Subcutaneous adipose tissue (tissue), 4 donors: ENCODE results near the gene PTPA. TPM values are rescaled to one million over a fixed set of nuclear protein-coding genes. Genes with fewer than 3 reads are reported as not detected.

Experiments used
- CTCF ChIP-seq: fragments of 450-650 bp; IDR thresholded peaks from one replicate; pipeline ENCODE4 v1.5.1; 2016; ENCODE audit warnings: low read depth, mild to moderate bottlenecking, control low read depth, antibody characterized with exemption, moderate library complexity
- total RNA-seq, 4 donors: library from RNA; depleted of rRNA; stranded (reverse); fragments of >200 nt; gene quantifications; one replicate each; pipeline ENCODE4 v1.1.0, GENCODE V29; 2016

PTPA gene
- total RNA-seq, 4 donors from 2014 or later, result 23.8 to 51.1 (median 34.4) TPM

- no peak for TF ChIP-seq CTCF
These were observed 34.0 kb upstream of the PTPA start for GRCh38 chr9:129077236-129077635.

- TF ChIP-seq CTCF, result no peak
These were observed 32.3 kb upstream of the PTPA start for GRCh38 chr9:129078691-129079503.

- TF ChIP-seq CTCF, result no peak
These were observed 31.4 kb upstream of the PTPA start for GRCh38 chr9:129079829-129080228.

GRCh38 chr9:129080298-129080600 lies 31.0 kb upstream of the PTPA start:
- TF ChIP-seq CTCF, result no peak

- no peak for TF ChIP-seq CTCF
These were observed 30.4 kb upstream of the PTPA start, which contains the start of gene DOLPP1 for GRCh38 chr9:129080601-129081387. Gene DOLPP1 (plus strand): TSS chr9:129081111. CDS start chr9:129081132, 21 bp downstream.

GRCh38 chr9:129081388-129081904 lies 29.8 kb upstream of the PTPA start:
- no peak for TF ChIP-seq CTCF

- no peak for TF ChIP-seq CTCF
These were observed 27.1 kb upstream of the PTPA start for GRCh38 chr9:129084087-129084486.
